ENCODE data around the gene FICD. TPM values are rescaled to one million over a fixed set of nuclear protein-coding genes. Genes with fewer than 3 reads are reported as not detected.
A peak's percentile ranks its signal among the peaks of the same experiment; 100 is the strongest.
"Not testable (repeated sequence)": the region's sequence is repeated elsewhere in the genome, so short reads cannot be mapped to it uniquely, and the experiment has no call there.

FICD gene
- total RNA-seq: 3.2 TPM
- long read RNA-seq, transcript FICD-204 (3 exons, 3,347 nt): major isoform, 11 of 12 reads
- long read RNA-seq, partial matches to known transcripts: 1 of 12 reads
- long read RNA-seq, other reads (novel, unspliced or antisense): 0 of 12 reads

GRCh38 chr12:108514973-108515814, at the start of gene FICD:
TSS of gene FICD (plus strand) at chr12:108515277. CDS start at chr12:108516973, 1,696 bp downstream.
- intact Hi-C loops (cut with micrococcal nuclease): no loop called here
- DNase-seq (peak; percentile 100), ATAC-seq (peak; percentile 96)

GRCh38 chr12:108465417-108465816, 49.7 kb upstream of the FICD start:
- intact Hi-C loops (cut with micrococcal nuclease): no loop called here
- DNase-seq: no peak
- ATAC-seq: no peak

GRCh38 chr12:108468196-108468968, 46.7 kb upstream of the FICD start:
- DNase-seq (no peak), ATAC-seq (no peak)
- intact Hi-C loops (cut with micrococcal nuclease): no loop called here

GRCh38 chr12:108473400-108474055, 41.5 kb upstream of the FICD start:
- DNase-seq (no peak), ATAC-seq (no peak)
- intact Hi-C loops (cut with micrococcal nuclease): no loop called here

GRCh38 chr12:108475396-108475795, 39.7 kb upstream of the FICD start:
- no peak for ATAC-seq

GRCh38 chr12:108477055-108477880, 37.8 kb upstream of the FICD start:
- ATAC-seq: no peak
- DNase-seq: no peak
- intact Hi-C loops (cut with micrococcal nuclease): no loop called here

More at GRCh38 chr12:108475396-108475795, 39.7 kb upstream of the FICD start:
- intact Hi-C loops (cut with micrococcal nuclease): no loop called here
- DNase-seq: no peak

GRCh38 chr12:108477881-108478259, 37.2 kb upstream of the FICD start:
- ATAC-seq (no peak), DNase-seq (no peak)
- intact Hi-C loops (cut with micrococcal nuclease): no loop called here

- DNase-seq (no peak), ATAC-seq (no peak)
- intact Hi-C loops (cut with micrococcal nuclease): no loop called here
Observed at GRCh38 chr12:108478611-108479206, 36.4 kb upstream of the FICD start.

- DNase-seq: no peak
- ATAC-seq: no peak
- intact Hi-C loops (cut with micrococcal nuclease): no loop called here
Observed at GRCh38 chr12:108479364-108480070, 35.6 kb upstream of the FICD start.

- DNase-seq (no peak), ATAC-seq (no peak)
- intact Hi-C loops (cut with micrococcal nuclease): no loop called here
Observed at GRCh38 chr12:108482717-108483212, 32.3 kb upstream of the FICD start.

- DNase-seq (no peak), ATAC-seq (no peak)
- intact Hi-C loops (cut with micrococcal nuclease): no loop called here
Observed at GRCh38 chr12:108483213-108484059, 31.6 kb upstream of the FICD start.

GRCh38 chr12:108484431-108484830, 30.6 kb upstream of the FICD start:
- intact Hi-C loops (cut with micrococcal nuclease): no loop called here
- ATAC-seq: no peak
- DNase-seq: no peak

- DNase-seq: no peak
- intact Hi-C loops (cut with micrococcal nuclease): no loop called here
- ATAC-seq: no peak
Observed at GRCh38 chr12:108484845-108485244, 30.2 kb upstream of the FICD start.

- ATAC-seq; DNase-seq; intact Hi-C loops (cut with micrococcal nuclease): not testable (repeated sequence)
Observed at GRCh38 chr12:108485371-108485770, 29.7 kb upstream of the FICD start.

- DNase-seq; ATAC-seq; intact Hi-C loops (cut with micrococcal nuclease): not testable (repeated sequence)
Observed at GRCh38 chr12:108487029-108487428, 28.0 kb upstream of the FICD start.

GRCh38 chr12:108491256-108491655, 23.8 kb upstream of the FICD start:
- DNase-seq (no peak), ATAC-seq (no peak)
- intact Hi-C loops (cut with micrococcal nuclease): no loop called here

- no peak for DNase-seq
- ATAC-seq: no peak
- intact Hi-C loops (cut with micrococcal nuclease): no loop called here
Observed at GRCh38 chr12:108495054-108495453, 20.0 kb upstream of the FICD start.
